Endothelial cell of umbilical vein (primary cell): Measurements from ENCODE around the gene KDM5C. TPM values are rescaled to one million over a fixed set of nuclear protein-coding genes. Genes with fewer than 3 reads are reported as not detected.

Experiments used
- BruUV-seq: library from RNA; stranded (reverse); fragments of 400-500 nt; replicated peaks from 2 replicates; lab custom pipeline; 2021; lab: Mats Ljungman, UMichigan
- CTCF ChIA-PET: fragments of 300-600, 350-600 bp; sonication (Branson Sonifier 250); formaldehyde crosslinking; loops from one replicate; lab custom pipeline; 2021; ENCODE audit warnings: antibody characterized with exemption, inconsistent platforms; lab: Charles Lee
- POLR2A ChIA-PET: fragments of 300-600, 350-600 bp; sonication (Branson Sonifier 250); formaldehyde crosslinking; loops from one replicate; lab custom pipeline; 2021; ENCODE audit warnings: antibody characterized with exemption, inconsistent platforms; lab: Charles Lee
- DNase-seq: peaks from one replicate; pipeline ENCODE4 v3.0.0-alpha.2; 2011; ENCODE audit warnings: low read depth, low spot score
- FAIRE-seq: peaks from 2 replicates; lab custom pipeline; 2011; peaks lifted over from hg19 to GRCh38; lab: Jason Lieb, UNC
- H2AFZ ChIP-seq: 2 replicates; pipeline ENCODE4 v1.6.0; 2012; ENCODE audit warnings: low read depth, low read length, control low read depth, inconsistent platforms
- H3K27ac ChIP-seq: 2 replicates; pipeline ENCODE4 v1.5.1; 2011; ENCODE audit warnings: low read depth, mild to moderate bottlenecking, control low read depth, low read length, moderate library complexity; ENCODE audit not compliant: insufficient read depth
- H3K27me3 ChIP-seq, 2 experiments: 2 replicates each; pipeline versions ENCODE4 v1.6.0 to v1.6.1; 2011; ENCODE audit warnings: low read length in 2 of 2, mixed read lengths in 1 of 2; ENCODE audit not compliant: control insufficient read depth in 2 of 2, insufficient read depth in 2 of 2
- H3K36me3 ChIP-seq, 2 experiments: 2 replicates in 1 of 2; 3 replicates in 1 of 2; pipeline ENCODE4 v1.5.1; 2011; ENCODE audit warnings: low read length in 2 of 2, mild to moderate bottlenecking in 1 of 2, moderate library complexity in 1 of 2; ENCODE audit not compliant: control insufficient read depth in 2 of 2, insufficient read depth in 2 of 2; ENCODE audit errors: extremely low read depth in 1 of 2
- H3K4me1 ChIP-seq: 3 replicates; pipeline ENCODE4 v1.5.1; 2011; ENCODE audit warnings: mild to moderate bottlenecking, low read length; ENCODE audit not compliant: control insufficient read depth, insufficient read depth; ENCODE audit errors: extremely low read depth
- H3K4me2 ChIP-seq: 2 replicates; pipeline ENCODE4 v1.6.1; 2011; ENCODE audit warnings: low read length, control low read depth, mixed read lengths; ENCODE audit not compliant: insufficient read depth
- H3K4me3 ChIP-seq, 3 experiments: fragments of 200-600 bp in 1 of 3; sonication (generic), shearing (Covaris generic) in 1 of 3; replicated peaks in 1 of 3; 2 replicates each; pipeline ENCODE4 v1.5.1; 2011 to 2016; ENCODE audit warnings: control low read depth in 3 of 3, low read length in 3 of 3, mild to moderate bottlenecking in 2 of 3, inconsistent platforms in 1 of 3, low read depth in 1 of 3, moderate library complexity in 1 of 3; ENCODE audit not compliant: insufficient read depth in 1 of 3
- H3K79me2 ChIP-seq: 2 replicates; pipeline ENCODE4 v1.6.0; 2012; ENCODE audit warnings: low read length, inconsistent platforms; ENCODE audit not compliant: control insufficient read depth, insufficient read depth
- H3K9ac ChIP-seq: replicated peaks from 2 replicates; pipeline ENCODE3; 2011; ENCODE audit warnings: low read length, control low read depth; ENCODE audit not compliant: insufficient read depth; ENCODE audit errors: extremely low read depth
- H3K9me1 ChIP-seq: replicated peaks from 3 replicates; pipeline ENCODE4 v1.6.0; 2011; ENCODE audit warnings: mild to moderate bottlenecking, low read length; ENCODE audit not compliant: control insufficient read depth, insufficient read depth; ENCODE audit errors: extremely low read depth
- H3K9me3 ChIP-seq: replicated peaks from 2 replicates; pipeline ENCODE4 v1.5.1; 2012; ENCODE audit warnings: low read length, inconsistent platforms; ENCODE audit not compliant: control insufficient read depth, insufficient read depth
- H4K20me1 ChIP-seq: replicated peaks from 2 replicates; pipeline ENCODE3; 2011; ENCODE audit warnings: mild to moderate bottlenecking, low read length; ENCODE audit not compliant: control insufficient read depth, insufficient read depth; ENCODE audit errors: extremely low read depth
- CTCF ChIP-seq, 2 donors: IDR thresholded peaks; 1 replicate in 1 of 2; 2 replicates in 1 of 2; pipeline ENCODE4 v1.5.1; 2011; ENCODE audit warnings: low read length in 2 of 2, mild to moderate bottlenecking in 2 of 2, moderate library complexity in 2 of 2, control low read depth in 1 of 2, inconsistent platforms in 1 of 2, low read depth in 1 of 2; ENCODE audit not compliant: insufficient read depth in 1 of 2; ENCODE audit errors: extremely low read depth in 1 of 2
- EZH2 ChIP-seq: IDR thresholded peaks from 2 replicates; pipeline ENCODE4 v1.6.1; 2012; ENCODE audit warnings: borderline replicate concordance, low read depth, mild to moderate bottlenecking, moderate library complexity, low read length, inconsistent platforms; ENCODE audit not compliant: severe bottlenecking
- FOS ChIP-seq: IDR thresholded peaks from 2 replicates; pipeline ENCODE4 v1.6.1; 2011; ENCODE audit warnings: mild to moderate bottlenecking, low read length, moderate library complexity, borderline replicate concordance; ENCODE audit not compliant: insufficient read depth
- GATA2 ChIP-seq: IDR thresholded peaks from 2 replicates; pipeline ENCODE4 v1.7.0; 2011; ENCODE audit warnings: low read depth, mild to moderate bottlenecking, moderate library complexity, mixed read lengths, low read length; ENCODE audit not compliant: insufficient read length, insufficient read depth
- JUN ChIP-seq: IDR thresholded peaks from 2 replicates; pipeline ENCODE4 v1.6.1; 2011; ENCODE audit warnings: borderline replicate concordance, low read depth; ENCODE audit not compliant: insufficient read length, insufficient read depth
- MAX ChIP-seq: IDR thresholded peaks from 2 replicates; pipeline ENCODE4 v1.6.1; 2011; ENCODE audit not compliant: insufficient read depth, insufficient read length
- MYC ChIP-seq: IDR thresholded peaks from one replicate; pipeline ENCODE4 v1.6.1; 2011; ENCODE audit warnings: mild to moderate bottlenecking, low read depth, low read length
- POLR2A ChIP-seq: IDR thresholded peaks from 2 replicates; pipeline ENCODE4 v1.6.1; 2012; ENCODE audit warnings: low read depth, mild to moderate bottlenecking, control low read depth, low read length
- POLR2AphosphoS5 ChIP-seq: IDR thresholded peaks from 2 replicates; pipeline ENCODE4 v1.6.1; 2012; ENCODE audit warnings: low read depth, mild to moderate bottlenecking, control low read depth, low read length, moderate library complexity; ENCODE audit not compliant: insufficient read depth
- dilution Hi-C: fragments of 300-500 bp; cut with MboI; formaldehyde crosslinking; loops from one replicate; pipeline ENCODE4 v1.15.0; 2019; ENCODE audit warnings: low sequenced_read_pairs; ENCODE audit not compliant: extremely low pct_ligation_motif_present
- intact Hi-C: fragments of 100-400 bp; cut with micrococcal nuclease; formaldehyde crosslinking; loops from one replicate; pipeline ENCODE4 v1.10.0; 2022
- polyA plus RNA-seq, 4 experiments: library from polyadenylated mRNA; depleted of rRNA in 3 of 4; stranded (reverse) in 3 of 4; unstranded in 1 of 4; fragments of >200 nt; gene quantifications; 2 replicates each; pipeline versions ENCODE4 v1.2.1 to v1.2.3, GENCODE V29; 2011 to 2012; ENCODE audit warnings: missing spikeins in 1 of 4
- total RNA-seq: library from RNA; stranded (reverse); gene quantifications from 2 replicates; pipeline ENCODE4 v1.2.3, GENCODE V29; 2021

Gene KDM5C
- total and polyA plus RNA-seq, 2 donors (not counting 3 experiments of a cell fraction or from before 2014, with no cell fraction given), result 44.7 to 78.7 TPM

- no peak overlapping the region for H3K4me2 ChIP-seq
- FAIRE-seq (no peak), DNase-seq (no peak)
- BruUV-seq, result no TSS peak
- ChIA-PET CTCF (no interaction called here), POLR2A (no interaction called here)
- no peaks in the 10 kb centered on the region for H3K79me2 ChIP-seq
- no peak overlapping the region for H3K4me3 ChIP-seq
- H3K36me3 ChIP-seq, result peaks cover 0 to 2% of the 10 kb centered on the region in 2 experiments
- no peaks in the 10 kb centered on the region for H3K9me1 ChIP-seq
- no peak overlapping the region for H2AFZ ChIP-seq
- H4K20me1 ChIP-seq, result no peaks in the 10 kb centered on the region
- H3K27me3 ChIP-seq, result no peaks in the 10 kb centered on the region
- no peaks in the 10 kb centered on the region for H3K9me3 ChIP-seq
- dilution Hi-C loops, result no loop called here
- H3K4me1 ChIP-seq, result no peaks in the 10 kb centered on the region
- H3K27ac ChIP-seq, result no peak overlapping the region
- H3K9ac ChIP-seq, result no peak overlapping the region
- intact Hi-C loops, result no loop called here
- no peak for TF ChIP-seq POLR2AphosphoS5
- no peak for TF ChIP-seq FOS
- TF ChIP-seq POLR2A, result no peak
- TF ChIP-seq CTCF (IDR thresholded peaks at IDR 0.05; ENCODE audit: extremely low read depth in 1 of 2, insufficient read depth in 1 of 2, low read depth in 1 of 2, low read length in 2 of 2), result no peak
- TF ChIP-seq MAX, result no peak
- no peak for TF ChIP-seq MYC
- TF ChIP-seq GATA2, result no peak
- no peak for TF ChIP-seq JUN
- TF ChIP-seq EZH2, result no peak
Measured at GRCh38 chrX:53235566-53235965, 10.6 kb upstream of the KDM5C start.
